Measurements from ENCODE around the gene PRSS36. TPM values are rescaled to one million over a fixed set of nuclear protein-coding genes. Genes with fewer than 3 reads are reported as not detected.
"Not testable (repeated sequence)": the region's sequence is repeated elsewhere in the genome, so short reads cannot be mapped to it uniquely, and the experiment has no call there.

Gene PRSS36
- total RNA-seq, 1 experiment from 2014 or later = 0.66 TPM

- Histone ChIP-seq H2BK12ac (ENCODE audit: insufficient read length, low read depth, low read length) (peak overlapping the region; percentile 50), H2BK20ac (ENCODE audit: low read depth, low read length, poor library complexity, severe bottlenecking) (no peak overlapping the region), H3K9ac (ENCODE audit: extremely low read depth, insufficient read length, low read length) (no peak overlapping the region), H3K18ac (ENCODE audit: insufficient read length, low read depth, low read length) (peak overlapping the region; percentile 21), H3K79me1 (ENCODE audit: insufficient read depth, low read depth, low read length, poor library complexity, severe bottlenecking) (no peaks in the 10 kb centered on the region), H2AK5ac (ENCODE audit: insufficient read length, low read length) (no peak overlapping the region), H3K14ac (ENCODE audit: insufficient read depth, low read length) (peak overlapping the region; percentile 6; the same call in 1 of the 2 replicates), H3K4me1 (ENCODE audit: insufficient read depth, low read length) (peaks cover 11% of the 10 kb centered on the region), H3K27me3 (ENCODE audit: insufficient read depth, low read length) (no peaks in the 10 kb centered on the region; the same call in 1 of the 2 replicates), H2BK5ac (ENCODE audit: insufficient read length, low read length) (no peak overlapping the region), H3K4ac (ENCODE audit: low read depth, low read length) (no peak overlapping the region), H4K91ac (ENCODE audit: insufficient read length, low read depth, low read length) (no peak overlapping the region), H2BK15ac (ENCODE audit: low read depth, low read length) (no peak overlapping the region), H4K20me1 (ENCODE audit: control insufficient read depth, insufficient read depth, insufficient read length) (no peaks in the 10 kb centered on the region), H3K23me2 (ENCODE audit: insufficient read length, low read depth, low read length, poor library complexity, severe bottlenecking) (peaks cover 1% of the 10 kb centered on the region), H2AFZ (ENCODE audit: low read length) (no peak overlapping the region), H4K5ac (ENCODE audit: insufficient read length, low read depth, low read length) (no peak overlapping the region), H3K27ac (ENCODE audit: insufficient read length, low read depth, low read length) (no peak overlapping the region), H3K4me2 (ENCODE audit: insufficient read depth, insufficient read length, low read length) (no peak overlapping the region), H3T11ph (ENCODE audit: low read length) (no peak overlapping the region), H4K8ac (replicated peaks; ENCODE audit: insufficient read length, low read depth, low read length) (no peak overlapping the region), H3K9me3 (ENCODE audit: control insufficient read depth, low read depth, low read length) (no peaks in the 10 kb centered on the region), H3K23ac (ENCODE audit: insufficient read length, low read depth, low read length) (no peak overlapping the region), H3K79me2 (ENCODE audit: insufficient read depth, low read length) (peaks cover under 1% of the 10 kb centered on the region; the same call in 1 of the 2 replicates), H3K56ac (ENCODE audit: insufficient read length, low read depth, low read length) (no peak overlapping the region), H2BK120ac (ENCODE audit: low read depth, low read length, poor library complexity, severe bottlenecking) (no peak overlapping the region)
- H3K27ac Mint-ChIP-seq = peak overlapping the region in 2 of 3 experiments; percentile 74 to 90; a peak in 4 of 7 replicates
- H3K36me3 Mint-ChIP-seq (ENCODE audit: insufficient read depth in 1 of 3, low read depth in 3 of 3) = peaks cover under 1 to 3% (median 1%) of the 10 kb centered on the region in 3 experiments; a peak in 4 of 7 replicates
- H3K4me1 Mint-ChIP-seq = peaks cover 42 to 58% of the 10 kb centered on the region in 2 experiments
- no peak for TF ChIP-seq CTCF (conservative IDR thresholded peaks at IDR 0.05)
- peak; percentile 80 for DNase-seq
- H3K4me3 Mint-ChIP-seq = peak overlapping the region in 1 of 2 experiments; percentile 14; a peak in 1 of 5 replicates
- no peaks in the 10 kb centered on the region; a peak in 1 of 5 replicates for H3K9me3 Mint-ChIP-seq
- no CpG with 5 or more reads among the region's 27 CpGs for WGBS (ENCODE audit: extremely low coverage, insufficient read length, low lambda C conversion rate)
- peaks cover 8% of the 10 kb centered on the region for H3K27me3 Mint-ChIP-seq (ENCODE audit: low read depth)
These were observed 11.0 kb downstream of the PRSS36 start for GRCh38 chr16:31138621-31139578.

- peaks cover 18% of the 10 kb centered on the region for H3K4me1 ChIP-seq (ENCODE audit: insufficient read depth, low read length)
- not testable (repeated sequence) for H3K27ac ChIP-seq (ENCODE audit: insufficient read length, low read depth, low read length); H3K23ac ChIP-seq (ENCODE audit: insufficient read length, low read depth, low read length); H3K4ac ChIP-seq (ENCODE audit: low read depth, low read length); H2BK5ac ChIP-seq (ENCODE audit: insufficient read length, low read length); H3K27me3 Mint-ChIP-seq (ENCODE audit: low read depth); H3T11ph ChIP-seq (ENCODE audit: low read length); H2BK20ac ChIP-seq (ENCODE audit: low read depth, low read length, poor library complexity, severe bottlenecking); H4K20me1 ChIP-seq (ENCODE audit: control insufficient read depth, insufficient read depth, insufficient read length); H3K23me2 ChIP-seq (ENCODE audit: insufficient read length, low read depth, low read length, poor library complexity, severe bottlenecking); H3K9ac ChIP-seq (ENCODE audit: extremely low read depth, insufficient read length, low read length); H2BK120ac ChIP-seq (ENCODE audit: low read depth, low read length, poor library complexity, severe bottlenecking); H3K56ac ChIP-seq (ENCODE audit: insufficient read length, low read depth, low read length); H3K9me3 ChIP-seq (ENCODE audit: control insufficient read depth, low read depth, low read length); H2AFZ ChIP-seq (ENCODE audit: low read length); H4K91ac ChIP-seq (ENCODE audit: insufficient read length, low read depth, low read length); H3K79me2 ChIP-seq (ENCODE audit: insufficient read depth, low read length); H2AK5ac ChIP-seq (ENCODE audit: insufficient read length, low read length); H2BK12ac ChIP-seq (ENCODE audit: insufficient read length, low read depth, low read length); H2BK15ac ChIP-seq (ENCODE audit: low read depth, low read length); H4K5ac ChIP-seq (ENCODE audit: insufficient read length, low read depth, low read length); DNase-seq; H3K79me1 ChIP-seq (ENCODE audit: insufficient read depth, low read depth, low read length, poor library complexity, severe bottlenecking); H3K18ac ChIP-seq (ENCODE audit: insufficient read length, low read depth, low read length); H3K27me3 ChIP-seq (ENCODE audit: insufficient read depth, low read length); H3K9me3 Mint-ChIP-seq; H3K14ac ChIP-seq (ENCODE audit: insufficient read depth, low read length); H4K8ac ChIP-seq (replicated peaks; ENCODE audit: insufficient read length, low read depth, low read length); H3K4me2 ChIP-seq (ENCODE audit: insufficient read depth, insufficient read length, low read length)
- Mint-ChIP-seq H3K36me3 (ENCODE audit: insufficient read depth in 1 of 3, low read depth in 3 of 3) (peaks cover 16 to 21% (median 18%) of the 10 kb centered on the region in 3 experiments), H3K4me3 (peak overlapping the region in 1 of 2 experiments; percentile 40; a peak in 1 of 5 replicates), H3K4me1 (peaks cover 52 to 66% of the 10 kb centered on the region in 2 experiments), H3K27ac (peak overlapping the region in 1 of 3 experiments; percentile 59; a peak in 1 of 7 replicates)
- no CpG with 5 or more reads among the region's 20 CpGs for WGBS (ENCODE audit: extremely low coverage, insufficient read length, low lambda C conversion rate)
These were observed 12.9 kb downstream of the PRSS36 start for GRCh38 chr16:31136822-31137499.

Measured in H9 (cell line).